ENCODE measurements around the gene TJP3.
A peak's percentile ranks its signal among the peaks of the same experiment; 100 is the strongest.
"Not testable (repeated sequence)": the region's sequence is repeated elsewhere in the genome, so short reads cannot be mapped to it uniquely, and the experiment has no call there.

TJP3 gene

GRCh38 chr19:3743486-3743885, 35.3 kb downstream of the TJP3 start:
- no peak for FAIRE-seq

- FAIRE-seq = no peak
Measured at GRCh38 chr19:3745363-3746045, 37.3 kb downstream of the TJP3 start.

GRCh38 chr19:3746371-3747056, 38.3 kb downstream of the TJP3 start:
- no peak for FAIRE-seq

- FAIRE-seq = no peak
Measured at GRCh38 chr19:3748965-3749364, 40.8 kb downstream of the TJP3 start.

- FAIRE-seq = no peak
Measured at GRCh38 chr19:3750211-3750610, 42.0 kb downstream of the TJP3 start.

GRCh38 chr19:3751236-3751635, 43.1 kb downstream of the TJP3 start:
- no peak for FAIRE-seq

GRCh38 chr19:3752492-3752891, 44.3 kb downstream of the TJP3 start:
- no peak for FAIRE-seq

GRCh38 chr19:3753631-3754410, 45.6 kb downstream of the TJP3 start:
- no peak for FAIRE-seq

GRCh38 chr19:3757705-3758104, 49.5 kb downstream of the TJP3 start:
- FAIRE-seq = not testable (repeated sequence)

- FAIRE-seq = not testable (repeated sequence)
Measured at GRCh38 chr19:3758297-3758696, 50.1 kb downstream of the TJP3 start.

- FAIRE-seq = no peak
Measured at GRCh38 chr19:3759482-3760254, 51.5 kb downstream of the TJP3 start.

- FAIRE-seq = no peak
Measured at GRCh38 chr19:3760871-3761361, 52.7 kb downstream of the TJP3 start.

- no peak for FAIRE-seq
Measured at GRCh38 chr19:3761382-3762129, 53.4 kb downstream of the TJP3 start, which contains the start of gene APBA3. Gene APBA3, minus strand, starts transcription at chr19:3761692. Its CDS starts 1,428 bp downstream, at chr19:3760264.

GRCh38 chr19:3762130-3762473, 53.9 kb downstream of the TJP3 start:
- FAIRE-seq = peak; percentile 68

GRCh38 chr19:3762501-3763459, 54.6 kb downstream of the TJP3 start, which contains the start of gene MRPL54:
Gene MRPL54, plus strand, starts transcription at chr19:3762682. Its CDS starts 19 bp downstream, at chr19:3762701.
- FAIRE-seq = no peak

GRCh38 chr19:3765121-3765520, 56.9 kb downstream of the TJP3 start:
- no peak for FAIRE-seq

- FAIRE-seq = not testable (repeated sequence)
Measured at GRCh38 chr19:3765757-3766156, 57.6 kb downstream of the TJP3 start.

- FAIRE-seq = no peak
Measured at GRCh38 chr19:3766520-3766919, 58.3 kb downstream of the TJP3 start.

- no peak for FAIRE-seq
Measured at GRCh38 chr19:3767050-3767449, 58.9 kb downstream of the TJP3 start.

GRCh38 chr19:3768015-3768747, 60.0 kb downstream of the TJP3 start:
- no peak for FAIRE-seq
